Caco-2 (cell line): ENCODE measurements around the gene TBCCD1. TPM values are rescaled to one million over a fixed set of nuclear protein-coding genes. Genes with fewer than 3 reads are reported as not detected.

ENCODE experiments used
- BruUV-seq: library from RNA; stranded (reverse); fragments of 400-500 nt; replicated peaks from 2 replicates; lab custom pipeline; 2021; lab: Mats Ljungman, UMichigan
- CTCF ChIA-PET: fragments of 300-600 bp; sonication (Branson Sonifier 250); formaldehyde crosslinking; loops from one replicate; lab custom pipeline; 2022; ENCODE audit warnings: antibody characterized with exemption; lab: Charles Lee
- POLR2A ChIA-PET: fragments of 300-600 bp; sonication (Branson Sonifier 250); formaldehyde crosslinking; loops from one replicate; lab custom pipeline; 2022; ENCODE audit warnings: antibody characterized with exemption; lab: Charles Lee
- DNase-seq, 2 experiments: peaks; one replicate each; pipeline versions ENCODE4 v3.0.0 to v3.0.0-alpha.2; 2020 to 2022
- H3K27me3 ChIP-seq: replicated peaks from 2 replicates; pipeline ENCODE4 v1.6.0; 2011; ENCODE audit warnings: low read length; ENCODE audit not compliant: control insufficient read depth, insufficient read depth
- H3K36me3 ChIP-seq: 2 replicates; pipeline ENCODE4 v1.5.1; 2011; ENCODE audit warnings: low read length; ENCODE audit not compliant: control insufficient read depth, insufficient read depth
- H3K4me1 ChIP-seq: fragments of 250-450 bp; sonication (Bioruptor Pico); 2 replicates; pipeline ENCODE4 v1.5.1; 2020; ENCODE audit warnings: mild to moderate bottlenecking
- H3K4me3 ChIP-seq: 2 replicates; pipeline ENCODE4 v1.5.1; 2011; ENCODE audit warnings: low read depth, mild to moderate bottlenecking, control low read depth, low read length
- H3K9me3 ChIP-seq: fragments of 250-450 bp; sonication (Bioruptor Pico); 2 replicates; pipeline ENCODE4 v1.5.1; 2020; ENCODE audit warnings: mild to moderate bottlenecking, moderate library complexity
- H3K27ac Mint-ChIP-seq: one replicate; pipeline ENCODE4 v1.8.0; 2022; ENCODE audit warnings: mixed read lengths; ENCODE audit not compliant: unreplicated experiment
- H3K27me3 Mint-ChIP-seq: one replicate; pipeline ENCODE4 v1.8.0; 2022; ENCODE audit warnings: mixed read lengths; ENCODE audit not compliant: insufficient read depth, unreplicated experiment
- H3K36me3 Mint-ChIP-seq: one replicate; pipeline ENCODE4 v1.8.0; 2022; ENCODE audit warnings: mild to moderate bottlenecking, mixed read lengths; ENCODE audit not compliant: insufficient read depth, unreplicated experiment
- H3K4me1 Mint-ChIP-seq: one replicate; pipeline ENCODE4 v1.8.0; 2022; ENCODE audit warnings: low read depth, mixed read lengths; ENCODE audit not compliant: unreplicated experiment
- H3K4me3 Mint-ChIP-seq: one replicate; pipeline ENCODE4 v1.8.0; 2022; ENCODE audit warnings: mild to moderate bottlenecking, moderate library complexity, mixed read lengths; ENCODE audit not compliant: unreplicated experiment
- H3K9me3 Mint-ChIP-seq: one replicate; pipeline ENCODE4 v1.8.0; 2022; ENCODE audit warnings: mixed read lengths; ENCODE audit not compliant: unreplicated experiment
- CTCF ChIP-seq, 2 experiments: fragments of 200-600 bp in 1 of 2; IDR thresholded peaks; 1 replicate in 1 of 2; 2 replicates in 1 of 2; pipeline versions ENCODE4 v1.5.1 to v1.8.0; 2011 to 2022; ENCODE audit warnings: antibody characterized with exemption in 1 of 2, control low read depth in 1 of 2, inconsistent platforms in 1 of 2, low read depth in 1 of 2, low read length in 1 of 2, mild to moderate bottlenecking in 1 of 2, moderate library complexity in 1 of 2; ENCODE audit not compliant: insufficient read depth in 1 of 2, severe bottlenecking in 1 of 2, unreplicated experiment in 1 of 2
- intact Hi-C: fragments of 100-400 bp; cut with micrococcal nuclease; formaldehyde crosslinking; loops from one replicate; pipeline ENCODE4 v1.10.0; 2022; ENCODE audit not compliant: unreplicated experiment
- total RNA-seq: library from RNA; stranded (reverse); gene quantifications from 2 replicates; pipeline ENCODE4 v1.2.3, GENCODE V29; 2022

The TBCCD1 gene
- total RNA-seq, 1 experiment from 2014 or later, result 14.7 TPM

- no peaks in the 10 kb centered on the region for H3K27me3 ChIP-seq
- Mint-ChIP-seq H3K9me3 (no peaks in the 10 kb centered on the region), H3K27ac (no peak overlapping the region), H3K27me3 (no peaks in the 10 kb centered on the region), H3K4me1 (no peaks in the 10 kb centered on the region), H3K36me3 (peaks cover 9% of the 10 kb centered on the region), H3K4me3 (no peak overlapping the region)
- H3K9me3 ChIP-seq, result no peaks in the 10 kb centered on the region
- H3K4me3 ChIP-seq, result no peak overlapping the region
- intact Hi-C loops, result loop anchor here (1.0 kb wide), 4 partner anchors 16 to 270 kb away; partner anchors contain the start of gene TBCCD1
- ChIA-PET POLR2A (interaction anchor here (0.6 kb wide), 1 partner anchor 656 kb away, joined by 3 read pairs; no protein-coding TSS in a partner anchor), CTCF (no interaction called here)
- peak in 1 of 2 experiments; percentile 16 for TF ChIP-seq CTCF (IDR thresholded peaks at IDR 0.05; ENCODE audit: insufficient read depth in 1 of 2, low read depth in 1 of 2, low read length in 1 of 2, severe bottlenecking in 1 of 2, unreplicated experiment in 1 of 2)
- DNase-seq, result no peak
- BruUV-seq, result no TSS peak
- no peaks in the 10 kb centered on the region; the same call in 1 of the 2 replicates for H3K36me3 ChIP-seq
- no peaks in the 10 kb centered on the region for H3K4me1 ChIP-seq
Observed at GRCh38 chr3:186551387-186551786, 15.8 kb downstream of the TBCCD1 start.

- no TSS peak for BruUV-seq
- Histone ChIP-seq H3K36me3 (no peaks in the 10 kb centered on the region; the same call in 1 of the 2 replicates), H3K4me3 (no peak overlapping the region), H3K4me1 (no peaks in the 10 kb centered on the region), H3K27me3 (no peaks in the 10 kb centered on the region), H3K9me3 (no peaks in the 10 kb centered on the region)
- no peak for DNase-seq
- peaks cover 8% of the 10 kb centered on the region for H3K36me3 Mint-ChIP-seq
- no peaks in the 10 kb centered on the region for H3K9me3 Mint-ChIP-seq
- ChIA-PET CTCF (no interaction called here), POLR2A (no interaction called here)
- no peak overlapping the region for H3K4me3 Mint-ChIP-seq
- H3K27me3 Mint-ChIP-seq, result no peaks in the 10 kb centered on the region
- H3K27ac Mint-ChIP-seq, result no peak overlapping the region
- intact Hi-C loops, result loop anchor here (10.0 kb wide), 1 partner anchor 455 kb away; no protein-coding TSS in a partner anchor
- no peaks in the 10 kb centered on the region for H3K4me1 Mint-ChIP-seq
- no peak for TF ChIP-seq CTCF (IDR thresholded peaks at IDR 0.05; ENCODE audit: insufficient read depth in 1 of 2, low read depth in 1 of 2, low read length in 1 of 2, severe bottlenecking in 1 of 2, unreplicated experiment in 1 of 2)
Observed at GRCh38 chr3:186549497-186549896, 17.6 kb downstream of the TBCCD1 start.

- BruUV-seq, result no TSS peak
- Histone ChIP-seq H3K4me3 (no peak within 1 kb of the TSS), H3K36me3 (no peaks in the 10 kb centered on the region), H3K4me1 (no peaks in the 10 kb centered on the region), H3K9me3 (no peaks in the 10 kb centered on the region), H3K27me3 (no peaks in the 10 kb centered on the region)
- no peak for TF ChIP-seq CTCF (IDR thresholded peaks at IDR 0.05; ENCODE audit: insufficient read depth in 1 of 2, low read depth in 1 of 2, low read length in 1 of 2, severe bottlenecking in 1 of 2, unreplicated experiment in 1 of 2)
- DNase-seq, result no peak
- ChIA-PET CTCF (no interaction called here), POLR2A (no interaction called here)
- Mint-ChIP-seq H3K36me3 (no peaks in the 10 kb centered on the region), H3K9me3 (no peaks in the 10 kb centered on the region), H3K27me3 (no peaks in the 10 kb centered on the region), H3K4me3 (no peak within 1 kb of the TSS), H3K27ac (no peak within 1 kb of the TSS), H3K4me1 (peaks cover 9% of the 10 kb centered on the region)
- intact Hi-C loops, result loop anchor here (10.0 kb wide), 1 partner anchor 449 kb away; no protein-coding TSS in a partner anchor
Observed at GRCh38 chr3:186544281-186544680, 22.9 kb downstream of the TBCCD1 start, which contains the start of gene CRYGS. Gene CRYGS (minus strand): TSS chr3:186544380. CDS start chr3:186544326, 54 bp downstream.
